Parathyroid adenoma (tissue), 2 donors: Measurements from ENCODE around the gene KLF13.

ENCODE experiments used
- H2AFZ ChIP-seq: fragments of 300-600 bp; sonication (generic); one replicate; pipeline ENCODE4 v1.7.0; 2017; ENCODE audit warnings: antibody characterized with exemption, mild to moderate bottlenecking
- H3K27ac ChIP-seq: fragments of 300-600 bp; sonication (generic); one replicate; pipeline ENCODE4 v1.7.0; 2017
- H3K27me3 ChIP-seq: fragments of 300-600 bp; sonication (generic); one replicate; pipeline ENCODE4 v1.7.0; 2017; ENCODE audit warnings: low read length; ENCODE audit not compliant: control insufficient read depth, insufficient read depth
- H3K36me3 ChIP-seq: fragments of 300-600 bp; sonication (generic); one replicate; pipeline ENCODE4 v1.7.0; 2017; ENCODE audit warnings: low read length; ENCODE audit not compliant: control insufficient read depth, insufficient read depth
- H3K4me1 ChIP-seq: fragments of 300-600 bp; sonication (generic); one replicate; pipeline ENCODE4 v1.7.0; 2017; ENCODE audit warnings: control low read depth
- H3K4me2 ChIP-seq: fragments of 300-600 bp; sonication (generic); one replicate; pipeline ENCODE4 v1.7.0; 2017; ENCODE audit warnings: low read length
- H3K4me3 ChIP-seq: fragments of 300-600 bp; sonication (generic); one replicate; pipeline ENCODE4 v1.7.0; 2017; ENCODE audit warnings: low read depth, low read length
- H3K79me2 ChIP-seq: fragments of 300-600 bp; sonication (generic); one replicate; pipeline ENCODE4 v1.7.0; 2017; ENCODE audit warnings: control low read depth
- H3K9ac ChIP-seq: fragments of 300-600 bp; sonication (generic); one replicate; pipeline ENCODE4 v1.7.0; 2017; ENCODE audit warnings: mild to moderate bottlenecking
- H3K9me3 ChIP-seq: fragments of 300-600 bp; sonication (generic); one replicate; pipeline ENCODE4 v1.7.0; 2017; ENCODE audit warnings: low read length; ENCODE audit not compliant: control insufficient read depth
- TF ChIP-seq, protein P1 (sequence below): fragments of 300-600 bp; sonication (generic); IDR thresholded peaks from one replicate; pipeline ENCODE4 v1.7.0; 2017; ENCODE audit warnings: antibody characterized with exemption, mild to moderate bottlenecking
- donor health status: primary hyperparathyroidism.

KLF13 gene

DNA sequence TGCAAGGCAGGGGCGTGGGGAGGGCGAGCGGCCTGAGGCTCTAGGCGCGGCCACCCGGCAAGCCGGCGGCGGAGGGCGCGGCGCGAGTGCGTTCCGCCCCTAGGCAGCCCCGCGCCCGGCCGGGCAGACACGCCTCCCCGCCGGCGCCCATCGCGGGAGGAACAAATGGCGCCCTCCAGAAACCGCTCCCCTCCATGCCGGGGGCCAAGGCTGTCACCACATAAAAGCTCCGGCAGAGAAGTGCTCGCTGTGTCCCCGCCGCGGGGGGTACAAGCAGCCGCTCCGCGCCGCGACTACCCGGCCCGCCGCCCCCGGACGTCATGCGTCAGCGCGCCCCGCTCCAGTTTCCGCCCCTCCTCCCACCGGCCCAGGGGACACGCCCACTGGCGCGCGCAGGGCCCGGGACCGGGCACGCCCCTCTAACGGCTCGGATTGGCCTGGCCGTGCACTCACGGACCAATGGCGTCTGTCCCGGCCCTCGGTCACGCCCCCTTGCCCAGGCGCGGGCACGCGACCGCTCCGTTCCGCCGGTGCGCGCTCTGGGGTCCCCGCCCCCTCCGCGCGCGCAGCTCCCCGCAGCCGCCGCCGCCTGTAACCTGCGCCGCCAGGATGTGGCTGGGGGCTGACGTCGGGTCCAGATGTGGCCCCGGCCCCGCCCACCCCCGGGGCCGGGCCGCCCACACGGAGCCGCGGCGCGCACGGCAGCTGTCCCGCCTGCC is at the start of gene KLF13:
KLF13 (plus strand) TSS at position 680 of the 719 bp plus-strand sequence. CDS start 378 bp downstream, outside the sequence.
- Histone ChIP-seq H3K79me2 (peaks cover 6% of the 10 kb centered on the region), H3K36me3 (no peaks in the 10 kb centered on the region), H3K9me3 (no peaks in the 10 kb centered on the region), H3K27me3 (no peaks in the 10 kb centered on the region), H3K4me2 (peak within 1 kb of the TSS; percentile 72), H3K4me1 (peaks cover 8% of the 10 kb centered on the region), H2AFZ (peak within 1 kb of the TSS; percentile 81), H3K4me3 (peak within 1 kb of the TSS; percentile 77), H3K9ac (peak within 1 kb of the TSS; percentile 92), H3K27ac (peak within 1 kb of the TSS; percentile 95)
- TF ChIP-seq, protein P1, sequence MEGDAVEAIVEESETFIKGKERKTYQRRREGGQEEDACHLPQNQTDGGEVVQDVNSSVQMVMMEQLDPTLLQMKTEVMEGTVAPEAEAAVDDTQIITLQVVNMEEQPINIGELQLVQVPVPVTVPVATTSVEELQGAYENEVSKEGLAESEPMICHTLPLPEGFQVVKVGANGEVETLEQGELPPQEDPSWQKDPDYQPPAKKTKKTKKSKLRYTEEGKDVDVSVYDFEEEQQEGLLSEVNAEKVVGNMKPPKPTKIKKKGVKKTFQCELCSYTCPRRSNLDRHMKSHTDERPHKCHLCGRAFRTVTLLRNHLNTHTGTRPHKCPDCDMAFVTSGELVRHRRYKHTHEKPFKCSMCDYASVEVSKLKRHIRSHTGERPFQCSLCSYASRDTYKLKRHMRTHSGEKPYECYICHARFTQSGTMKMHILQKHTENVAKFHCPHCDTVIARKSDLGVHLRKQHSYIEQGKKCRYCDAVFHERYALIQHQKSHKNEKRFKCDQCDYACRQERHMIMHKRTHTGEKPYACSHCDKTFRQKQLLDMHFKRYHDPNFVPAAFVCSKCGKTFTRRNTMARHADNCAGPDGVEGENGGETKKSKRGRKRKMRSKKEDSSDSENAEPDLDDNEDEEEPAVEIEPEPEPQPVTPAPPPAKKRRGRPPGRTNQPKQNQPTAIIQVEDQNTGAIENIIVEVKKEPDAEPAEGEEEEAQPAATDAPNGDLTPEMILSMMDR = no peak

GRCh38 chr15:31277335-31278060 is 49.1 kb upstream of the KLF13 start:
- no peak overlapping the region for H3K4me2 ChIP-seq
- no peaks in the 10 kb centered on the region for H3K27me3 ChIP-seq
- no peak overlapping the region for H2AFZ ChIP-seq
- H3K27ac ChIP-seq = no peak overlapping the region
- H3K9me3 ChIP-seq = no peaks in the 10 kb centered on the region
- H3K79me2 ChIP-seq = no peaks in the 10 kb centered on the region
- no peak overlapping the region for H3K4me3 ChIP-seq
- TF ChIP-seq, protein P1 = no peak
- no peaks in the 10 kb centered on the region for H3K4me1 ChIP-seq
- no peaks in the 10 kb centered on the region for H3K36me3 ChIP-seq
- H3K9ac ChIP-seq = no peak overlapping the region

GRCh38 chr15:31278061-31278445 is 48.6 kb upstream of the KLF13 start:
- H3K27ac ChIP-seq = no peak overlapping the region
- TF ChIP-seq, protein P1 = no peak
- H3K4me2 ChIP-seq = no peak overlapping the region
- H3K9me3 ChIP-seq = no peaks in the 10 kb centered on the region
- no peaks in the 10 kb centered on the region for H3K36me3 ChIP-seq
- no peak overlapping the region for H3K4me3 ChIP-seq
- no peak overlapping the region for H2AFZ ChIP-seq
- no peaks in the 10 kb centered on the region for H3K27me3 ChIP-seq
- no peak overlapping the region for H3K9ac ChIP-seq
- no peaks in the 10 kb centered on the region for H3K4me1 ChIP-seq
- no peaks in the 10 kb centered on the region for H3K79me2 ChIP-seq

GRCh38 chr15:31278544-31279220 is 48.0 kb upstream of the KLF13 start:
- Histone ChIP-seq H3K36me3 (no peaks in the 10 kb centered on the region), H3K4me3 (no peak overlapping the region), H3K4me1 (no peaks in the 10 kb centered on the region), H2AFZ (no peak overlapping the region), H3K4me2 (no peak overlapping the region), H3K27me3 (no peaks in the 10 kb centered on the region), H3K9me3 (no peaks in the 10 kb centered on the region), H3K9ac (no peak overlapping the region), H3K79me2 (no peaks in the 10 kb centered on the region), H3K27ac (no peak overlapping the region)
- TF ChIP-seq, protein P1 = no peak
